ENCODE results near the gene ZNF195.

ZNF195 gene

GRCh38 chr11:3344327-3345174, 34.4 kb downstream of the ZNF195 start:
- peaks cover 0 to 10% (median 0%) of the 10 kb centered on the region in 3 donors for H3K9me3 ChIP-seq
- peaks cover 0 to 2% of the 10 kb centered on the region in 2 donors for H3K27me3 ChIP-seq
- intact Hi-C loops (cut with DNase I; ENCODE audit: low total_unique reads): loop anchor here (10.0 kb wide), 1 partner anchor 70 kb away; no protein-coding TSS in a partner anchor
- DNase-seq: no peak
- no peak overlapping the region for H3K4me3 ChIP-seq
- H3K4me1 ChIP-seq: no peaks in the 10 kb centered on the region
- TF ChIP-seq CTCF (IDR thresholded peaks at IDR 0.05): no peak
- no peak overlapping the region for H3K27ac ChIP-seq
- H3K36me3 ChIP-seq: no peaks in the 10 kb centered on the region

- no peak for TF ChIP-seq CTCF (IDR thresholded peaks at IDR 0.05)
- no peaks in the 10 kb centered on the region for H3K36me3 ChIP-seq
- no peaks in the 10 kb centered on the region for H3K4me1 ChIP-seq
- no peak for DNase-seq
- no peak overlapping the region for H3K27ac ChIP-seq
- peaks cover 0 to 11% of the 10 kb centered on the region in 2 donors for H3K27me3 ChIP-seq
- H3K4me3 ChIP-seq: no peak overlapping the region
- H3K9me3 ChIP-seq: peaks cover 0 to 10% (median 0%) of the 10 kb centered on the region in 3 donors
- intact Hi-C loops (cut with DNase I; ENCODE audit: low total_unique reads): loop anchor here (10.0 kb wide), 1 partner anchor 72 kb away; no protein-coding TSS in a partner anchor
Observed at GRCh38 chr11:3342709-3343108, 36.2 kb downstream of the ZNF195 start.

GRCh38 chr11:3341298-3341697, 37.6 kb downstream of the ZNF195 start:
- DNase-seq: peak in 1 of 2 donors; percentile 38
- no peak overlapping the region for H3K27ac ChIP-seq
- no peaks in the 10 kb centered on the region for H3K9me3 ChIP-seq
- no peak overlapping the region for H3K4me3 ChIP-seq
- no peaks in the 10 kb centered on the region for H3K36me3 ChIP-seq
- intact Hi-C loops (cut with DNase I; ENCODE audit: low total_unique reads): loop anchor here (10.0 kb wide), 1 partner anchor 74 kb away; no protein-coding TSS in a partner anchor
- peaks cover 0 to 11% of the 10 kb centered on the region in 2 donors for H3K27me3 ChIP-seq
- TF ChIP-seq CTCF (IDR thresholded peaks at IDR 0.05): peak; percentile 38 to 49
- H3K4me1 ChIP-seq: no peaks in the 10 kb centered on the region

GRCh38 chr11:3340025-3340424, 38.9 kb downstream of the ZNF195 start:
- H3K9me3 ChIP-seq: no peaks in the 10 kb centered on the region
- H3K27me3 ChIP-seq: peaks cover 0 to 11% of the 10 kb centered on the region in 2 donors
- no peaks in the 10 kb centered on the region for H3K4me1 ChIP-seq
- H3K36me3 ChIP-seq: no peaks in the 10 kb centered on the region
- no peak overlapping the region for H3K27ac ChIP-seq
- H3K4me3 ChIP-seq: no peak overlapping the region
- TF ChIP-seq CTCF (IDR thresholded peaks at IDR 0.05): no peak
- DNase-seq: no peak
- intact Hi-C loops (cut with DNase I; ENCODE audit: low total_unique reads): loop anchor here (10.0 kb wide), 1 partner anchor 75 kb away; no protein-coding TSS in a partner anchor

- no peak for DNase-seq
- Histone ChIP-seq H3K27ac (no peak overlapping the region), H3K4me3 (no peak overlapping the region), H3K9me3 (no peaks in the 10 kb centered on the region), H3K36me3 (no peaks in the 10 kb centered on the region), H3K27me3 (peaks cover 0 to 11% of the 10 kb centered on the region in 2 donors), H3K4me1 (no peaks in the 10 kb centered on the region)
- no peak for TF ChIP-seq CTCF (IDR thresholded peaks at IDR 0.05)
- intact Hi-C loops (cut with DNase I; ENCODE audit: low total_unique reads): no loop called here
Observed at GRCh38 chr11:3339340-3339624, 39.7 kb downstream of the ZNF195 start.

Measured in tibial artery (tissue), 4 donors.